SH-SY5Y (cell line): ENCODE results near the gene HOXB3.

ENCODE experiments used
- GATA2 ChIP-seq: IDR thresholded peaks from 2 replicates; pipeline ENCODE4 v1.6.1; 2011; ENCODE audit warnings: mild to moderate bottlenecking, low read depth, low read length
- GATA3 ChIP-seq: IDR thresholded peaks from 2 replicates; pipeline ENCODE4 v1.6.1; 2011; ENCODE audit warnings: low read depth, mild to moderate bottlenecking, low read length, moderate library complexity

GRCh38 chr17:48588074-48588415 lies 2.0 kb downstream of the HOXB3 start:
- TF ChIP-seq GATA2 (no peak), GATA3 (no peak)
